Measurements from ENCODE around the gene MPO.

- TF ChIP-seq POLR2A (IDR thresholded peaks at IDR 0.05) = no peak
- no peak for TF ChIP-seq CTCF (IDR thresholded peaks at IDR 0.05)
Observed at GRCh38 chr17:58227733-58228132, 53.0 kb downstream of the MPO start.

All from tibial nerve (tissue), 3 donors.